Left renal cortex interstitium (tissue), 4 donors: ENCODE data around the gene CTNND1. TPM values are rescaled to one million over a fixed set of nuclear protein-coding genes. Genes with fewer than 3 reads are reported as not detected.

ENCODE experiments used
- DNase-seq, 4 donors: peaks; one replicate each; pipeline ENCODE4 v3.0.0-alpha.2; 2013; ENCODE audit warnings: low read depth in 4 of 4, low spot score in 2 of 4, missing footprints in 1 of 4
- polyA plus RNA-seq, 4 donors: library from polyadenylated mRNA; unstranded; fragments of 120-200 nt; gene quantifications; one replicate each; pipeline ENCODE4 v1.2.1, GENCODE V29; 2013; ENCODE audit not compliant: insufficient read length in 4 of 4

Gene CTNND1
- polyA plus RNA-seq, 4 donors: 181 to 247 (median 217) TPM

- no peak for DNase-seq
These were observed 26.5 kb downstream of the CTNND1 start for GRCh38 chr11:57787920-57788702.

GRCh38 chr11:57788703-57789088 is 27.1 kb downstream of the CTNND1 start:
- DNase-seq: no peak

- DNase-seq: no peak
These were observed 29.9 kb downstream of the CTNND1 start for GRCh38 chr11:57791321-57792059.

- no peak for DNase-seq
These were observed 30.5 kb downstream of the CTNND1 start for GRCh38 chr11:57792060-57792541.

GRCh38 chr11:57792870-57793269 is 31.3 kb downstream of the CTNND1 start:
- no peak for DNase-seq

- DNase-seq: no peak
These were observed 31.9 kb downstream of the CTNND1 start for GRCh38 chr11:57793351-57794115.

GRCh38 chr11:57798905-57799559 is 37.4 kb downstream of the CTNND1 start:
- DNase-seq: no peak

GRCh38 chr11:57800444-57801182 is 39.0 kb downstream of the CTNND1 start:
- DNase-seq: no peak

GRCh38 chr11:57801183-57801485 is 39.5 kb downstream of the CTNND1 start:
- no peak for DNase-seq

GRCh38 chr11:57802411-57802810 is 40.8 kb downstream of the CTNND1 start:
- no peak for DNase-seq

GRCh38 chr11:57804466-57804865 is 42.9 kb downstream of the CTNND1 start:
- no peak for DNase-seq

- DNase-seq: no peak
These were observed 44.2 kb downstream of the CTNND1 start for GRCh38 chr11:57805780-57806179.

- no peak for DNase-seq
These were observed 51.0 kb downstream of the CTNND1 start for GRCh38 chr11:57812634-57813033.

- no peak for DNase-seq
These were observed 53.9 kb downstream of the CTNND1 start for GRCh38 chr11:57815476-57815875.

- DNase-seq: no peak
These were observed 54.3 kb downstream of the CTNND1 start for GRCh38 chr11:57815877-57816276.

- no peak for DNase-seq
These were observed 57.2 kb downstream of the CTNND1 start for GRCh38 chr11:57818812-57819211.

GRCh38 chr11:57819252-57819979 is 57.8 kb downstream of the CTNND1 start:
- no peak for DNase-seq

- DNase-seq: no peak
These were observed 62.3 kb downstream of the CTNND1 start for GRCh38 chr11:57823859-57824258.

- no peak for DNase-seq
These were observed 73.2 kb downstream of the CTNND1 start for GRCh38 chr11:57834852-57835251.
